ENCODE results near the gene CRKL.
A peak's percentile ranks its signal among the peaks of the same experiment; 100 is the strongest.

Gene CRKL

DNA sequence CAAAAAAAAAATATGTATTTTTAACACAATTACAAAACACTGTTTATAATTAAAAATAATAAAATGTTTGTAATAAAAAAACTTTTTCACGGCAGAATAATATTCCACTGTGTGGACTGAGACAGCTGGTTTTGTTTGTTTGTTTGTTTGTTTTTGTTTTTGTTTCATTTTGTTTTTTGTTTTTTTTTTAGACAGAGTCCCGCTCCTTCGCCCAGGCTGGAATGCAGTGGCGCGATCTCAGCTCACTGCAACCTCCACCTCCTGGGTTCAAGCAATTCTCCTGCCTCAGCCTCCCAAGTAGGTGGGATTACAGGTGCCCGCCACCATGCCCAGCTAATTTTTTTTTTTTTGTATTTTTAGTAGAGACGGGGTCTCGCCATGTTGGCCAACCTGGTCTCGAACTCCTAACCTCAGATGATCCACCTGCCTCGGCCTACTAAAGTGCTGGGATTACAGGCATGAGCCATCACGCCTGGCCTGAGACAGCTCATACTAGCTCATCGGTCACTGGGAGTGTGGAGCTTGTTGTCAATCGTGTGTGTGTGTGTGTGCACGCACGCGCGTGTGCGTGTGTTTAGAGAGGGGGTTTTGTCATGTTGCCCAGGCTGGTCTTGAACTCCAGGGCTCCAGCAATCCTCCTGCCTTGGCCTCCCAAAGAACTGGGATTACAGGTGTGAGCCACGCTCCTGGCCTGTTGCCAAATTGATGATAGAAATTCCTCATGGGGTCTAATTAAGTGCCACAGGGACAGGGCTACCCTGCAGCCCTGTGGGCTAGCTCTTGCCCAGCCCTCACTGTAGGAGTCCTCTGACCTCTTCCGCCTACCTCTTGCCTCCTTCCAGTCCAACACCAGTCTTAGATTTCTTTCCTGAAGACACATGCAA, 42.6 kb downstream of the CRKL start:
- Mint-ChIP-seq H3K9me3 (no peaks in the 10 kb centered on the region), H3K27ac (no peak overlapping the region)

DNA sequence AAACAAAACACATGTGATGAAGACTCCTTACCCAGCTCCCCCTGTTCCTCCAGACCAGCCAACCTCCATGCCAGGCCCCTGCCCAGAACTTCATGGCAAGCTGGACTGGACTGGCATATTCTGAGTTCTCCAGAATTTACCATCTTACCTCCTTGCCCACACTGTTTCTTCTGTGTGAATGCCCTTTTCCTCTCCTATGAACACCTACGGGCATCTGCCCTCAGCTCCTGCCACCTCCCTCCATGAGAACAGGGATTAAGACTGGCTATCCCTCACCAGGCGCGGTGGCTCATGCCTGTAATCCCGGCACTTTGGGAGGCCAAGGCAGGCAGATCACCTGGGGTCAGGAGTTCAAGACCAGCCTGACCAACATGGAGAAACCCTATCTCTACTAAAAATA, 43.4 kb downstream of the CRKL start:
- Mint-ChIP-seq H3K4me1 (ENCODE audit: low read depth) (peaks cover 17% of the 10 kb centered on the region), H3K4me3 (no peak overlapping the region), H3K27me3 (ENCODE audit: low read depth) (peaks cover 47% of the 10 kb centered on the region), H3K36me3 (ENCODE audit: low read depth) (peaks cover 2% of the 10 kb centered on the region), H3K27ac (no peak overlapping the region), H3K9me3 (no peaks in the 10 kb centered on the region)

More for the DNA sequence above, 42.6 kb downstream of the CRKL start:
- Mint-ChIP-seq H3K4me1 (ENCODE audit: low read depth) (peaks cover 17% of the 10 kb centered on the region), H3K27me3 (ENCODE audit: low read depth) (peaks cover 44% of the 10 kb centered on the region), H3K4me3 (no peak overlapping the region), H3K36me3 (ENCODE audit: low read depth) (peaks cover 2% of the 10 kb centered on the region)

DNA sequence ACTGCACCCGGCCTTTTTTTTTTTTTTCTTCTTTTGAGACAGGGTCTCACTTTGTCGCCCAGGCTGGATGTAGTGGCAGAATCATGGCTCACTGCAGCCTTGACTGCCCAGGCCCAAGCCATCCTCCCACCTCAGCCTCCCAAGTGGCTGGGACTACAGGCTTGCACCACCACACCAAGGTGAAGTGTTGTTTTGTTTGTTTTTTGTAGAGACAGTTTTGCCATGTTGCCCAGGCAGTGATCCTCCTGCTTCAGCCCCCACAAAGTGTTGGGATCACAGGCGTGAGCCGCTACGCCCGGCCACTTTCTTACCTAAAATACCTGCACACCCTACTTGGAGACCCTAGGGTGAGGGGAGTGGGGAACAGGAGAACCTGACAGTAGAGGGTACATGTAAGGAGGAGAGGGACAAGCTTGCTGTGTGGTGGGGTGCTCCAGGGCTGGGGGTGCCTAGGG, 45.3 kb downstream of the CRKL start:
- Mint-ChIP-seq H3K4me1 (ENCODE audit: low read depth) (peaks cover 15% of the 10 kb centered on the region), H3K9me3 (no peaks in the 10 kb centered on the region), H3K27ac (no peak overlapping the region), H3K36me3 (ENCODE audit: low read depth) (no peaks in the 10 kb centered on the region), H3K4me3 (no peak overlapping the region), H3K27me3 (ENCODE audit: low read depth) (peaks cover 47% of the 10 kb centered on the region)

DNA sequence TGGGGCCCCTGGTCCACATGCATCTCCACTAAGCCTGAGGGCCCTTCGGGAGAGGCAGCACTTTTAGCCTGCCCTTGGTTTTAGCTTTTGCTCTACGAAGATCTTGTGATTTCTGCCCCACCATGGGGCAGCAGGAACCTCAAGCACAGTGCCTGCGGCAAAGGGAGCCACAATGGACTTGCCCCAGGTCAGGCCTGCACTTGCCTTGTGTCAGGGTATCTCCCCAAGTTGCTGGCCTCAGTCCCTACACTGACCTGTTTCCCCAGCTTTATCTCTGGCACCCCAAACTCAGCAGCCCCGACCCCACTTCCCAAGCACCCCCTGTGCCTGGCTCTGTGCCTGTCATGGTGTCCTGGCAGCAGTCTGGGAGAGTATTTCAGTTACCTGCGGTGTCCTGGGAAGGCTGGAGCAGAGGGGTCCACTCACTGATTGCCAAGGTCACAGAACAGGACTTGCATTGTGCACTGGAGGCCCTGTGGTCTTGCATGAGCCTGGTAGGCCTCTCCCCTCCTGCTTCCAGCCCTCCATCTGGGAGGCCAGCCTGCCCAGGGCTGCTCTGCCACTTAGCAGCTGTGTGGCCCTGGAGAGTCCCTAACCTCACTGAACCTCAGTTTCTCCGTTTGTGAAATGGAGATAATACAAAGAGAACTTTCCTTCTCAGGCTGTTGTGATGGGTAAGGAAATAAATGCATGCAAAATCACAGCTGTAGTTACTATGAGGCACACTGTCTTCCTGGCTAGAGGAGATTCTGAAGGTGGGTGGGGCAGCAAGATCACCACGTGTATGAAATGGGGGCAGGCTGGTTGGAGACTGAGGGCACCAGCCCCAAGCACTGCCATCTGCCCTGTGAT, 46.2 kb downstream of the CRKL start:
- Mint-ChIP-seq H3K27me3 (ENCODE audit: low read depth) (peaks cover 39% of the 10 kb centered on the region), H3K36me3 (ENCODE audit: low read depth) (no peaks in the 10 kb centered on the region), H3K27ac (no peak overlapping the region), H3K4me3 (no peak overlapping the region), H3K9me3 (no peaks in the 10 kb centered on the region), H3K4me1 (ENCODE audit: low read depth) (peaks cover 10% of the 10 kb centered on the region)

DNA sequence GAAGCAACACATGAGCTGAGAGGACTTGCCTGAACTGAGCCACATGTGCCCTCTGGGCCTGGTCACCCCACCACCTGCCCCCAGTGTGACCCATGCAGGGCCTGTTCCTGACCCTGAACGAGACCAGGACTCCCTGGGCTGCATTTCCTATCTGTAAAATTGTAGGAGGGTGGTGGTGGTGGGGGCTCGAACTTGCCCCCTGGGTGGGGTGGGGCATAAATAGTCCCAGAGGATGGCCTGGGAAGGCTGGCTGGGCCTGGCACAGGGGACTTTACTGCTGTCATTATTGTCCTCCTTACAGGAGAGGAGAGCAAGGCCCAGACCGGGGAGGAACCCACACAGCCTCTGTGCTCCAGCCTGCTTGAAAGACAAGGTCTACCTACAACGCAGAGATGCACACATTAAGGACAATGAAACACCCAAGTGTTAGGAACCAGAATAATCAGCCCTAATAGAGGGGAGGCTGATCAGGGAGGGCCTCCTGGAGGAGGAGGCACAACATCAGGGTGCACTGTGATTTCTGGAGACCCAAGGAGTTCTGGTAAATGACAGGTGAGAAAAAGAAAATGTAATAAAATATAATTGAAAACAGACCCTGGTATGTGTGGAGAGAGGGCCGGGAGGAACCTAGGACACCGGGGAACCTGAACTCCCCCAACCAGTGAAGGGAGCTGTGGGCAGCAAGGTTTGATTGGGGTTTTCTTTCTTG, 47.0 kb downstream of the CRKL start:
- H3K27me3 Mint-ChIP-seq (ENCODE audit: low read depth), result peaks cover 37% of the 10 kb centered on the region
- H3K4me1 Mint-ChIP-seq (ENCODE audit: low read depth), result peaks cover 10% of the 10 kb centered on the region
- H3K4me3 Mint-ChIP-seq, result peak overlapping the region; percentile 39
- H3K36me3 Mint-ChIP-seq (ENCODE audit: low read depth), result no peaks in the 10 kb centered on the region
- H3K27ac Mint-ChIP-seq, result no peak overlapping the region
- H3K9me3 Mint-ChIP-seq, result no peaks in the 10 kb centered on the region

DNA sequence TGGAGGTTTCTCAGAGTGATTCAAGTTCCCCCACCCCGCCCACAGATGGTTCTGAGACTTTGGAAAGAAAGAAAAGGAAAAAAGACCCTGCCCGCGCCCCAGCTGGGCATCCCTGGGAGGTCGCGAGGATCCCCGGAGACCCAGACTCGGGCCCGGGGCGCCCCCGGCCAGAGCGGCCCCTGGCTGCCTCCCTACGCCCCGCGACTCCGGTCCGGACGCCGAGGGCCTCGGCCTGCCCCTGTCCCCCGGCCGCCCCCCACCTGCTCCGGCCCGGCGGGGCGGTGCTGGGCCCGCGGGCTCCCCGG, 47.5 kb downstream of the CRKL start:
- Mint-ChIP-seq H3K4me1 (ENCODE audit: low read depth) (peaks cover 10% of the 10 kb centered on the region), H3K4me3 (peak overlapping the region; percentile 39), H3K27me3 (ENCODE audit: low read depth) (peaks cover 37% of the 10 kb centered on the region), H3K9me3 (no peaks in the 10 kb centered on the region), H3K27ac (no peak overlapping the region), H3K36me3 (ENCODE audit: low read depth) (no peaks in the 10 kb centered on the region)

DNA sequence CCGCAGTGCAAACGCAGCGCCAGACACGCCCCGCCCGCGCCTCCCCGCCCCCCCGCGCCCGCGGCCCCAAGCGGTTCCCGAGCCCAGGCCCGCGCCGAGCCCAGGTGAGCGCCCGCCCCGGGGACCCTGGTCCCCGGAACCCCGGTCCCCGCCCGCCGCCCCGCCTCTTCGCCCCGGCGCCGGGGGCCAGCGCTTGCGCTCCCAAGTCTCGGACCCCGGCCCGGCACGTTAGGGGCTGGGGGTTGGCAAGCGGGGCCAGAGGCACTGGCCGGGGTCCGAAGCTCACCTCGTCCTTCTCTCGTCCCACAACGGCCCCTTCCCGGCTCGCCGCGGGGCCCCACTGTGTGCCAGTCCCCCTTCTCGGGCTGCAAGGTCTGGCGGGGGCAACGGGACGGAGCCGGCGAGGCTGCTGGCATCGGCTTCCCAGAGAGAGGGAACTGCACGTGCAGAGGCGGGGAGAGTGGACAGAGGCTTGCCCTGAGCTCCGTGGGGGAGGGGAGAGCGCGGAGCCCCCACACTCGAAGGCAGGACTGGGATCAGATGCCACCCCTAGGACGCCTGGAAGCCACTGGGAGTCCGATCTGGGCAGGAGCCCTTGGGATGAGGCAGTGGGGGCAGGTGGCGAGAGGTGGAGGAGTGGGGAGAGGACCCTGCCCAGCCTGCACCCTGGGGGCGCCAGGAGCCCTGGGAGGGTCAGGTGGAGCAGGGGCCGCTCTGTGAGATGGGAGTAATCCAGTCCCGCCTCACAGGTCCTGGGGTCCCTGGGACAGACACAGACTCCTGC, 48.1 kb downstream of the CRKL start:
- Mint-ChIP-seq H3K27me3 (ENCODE audit: low read depth) (peaks cover 37% of the 10 kb centered on the region), H3K9me3 (no peaks in the 10 kb centered on the region), H3K27ac (no peak overlapping the region), H3K36me3 (ENCODE audit: low read depth) (no peaks in the 10 kb centered on the region), H3K4me3 (no peak overlapping the region), H3K4me1 (ENCODE audit: low read depth) (peaks cover 10% of the 10 kb centered on the region)

DNA sequence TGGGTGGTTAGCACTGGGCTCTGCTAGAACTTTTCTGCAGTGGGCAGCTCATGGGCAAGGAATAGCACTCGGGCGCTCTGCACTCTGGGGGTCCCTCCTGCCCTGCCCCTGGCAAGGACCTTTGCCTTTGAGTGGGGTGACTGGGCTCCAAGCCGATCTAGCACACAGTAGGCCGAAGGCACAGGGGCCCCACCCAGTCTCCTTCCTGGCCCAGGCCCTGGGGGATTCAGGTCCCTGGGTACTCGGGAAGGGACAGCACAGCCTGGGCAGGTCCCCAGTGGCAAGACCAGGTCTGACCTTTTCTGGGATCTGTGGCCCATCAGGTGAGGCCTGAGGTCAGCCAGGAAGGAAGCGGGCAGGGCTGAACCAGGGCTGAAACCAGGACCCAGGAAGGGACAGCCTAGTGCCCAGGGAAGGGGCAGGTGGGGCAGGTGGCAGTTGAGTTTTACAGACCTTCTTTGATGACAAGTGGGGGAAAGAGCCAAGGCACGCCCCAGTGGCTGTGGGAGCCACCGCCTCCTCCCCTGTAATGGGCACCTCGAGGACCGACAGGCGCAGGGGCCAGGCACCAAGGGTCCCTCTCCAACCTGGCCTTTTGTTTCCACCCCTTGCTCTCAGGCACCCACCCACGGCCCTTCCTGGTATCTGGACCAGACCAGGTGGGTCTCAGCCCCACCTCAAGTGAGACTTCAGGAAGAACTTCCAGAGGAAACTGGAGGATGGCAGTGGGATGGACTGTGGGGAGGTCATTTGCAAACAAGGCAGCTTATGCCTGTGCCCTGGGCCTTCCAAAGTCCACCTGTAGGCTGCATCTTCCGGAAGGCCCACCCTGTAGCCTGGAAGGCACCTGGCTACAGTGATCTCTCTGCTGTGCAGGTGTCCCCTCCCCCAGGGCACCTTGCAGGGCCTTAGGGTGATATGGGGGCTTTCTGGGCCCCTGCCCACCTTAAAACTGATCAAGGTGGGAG, 49.0 kb downstream of the CRKL start:
- H3K9me3 Mint-ChIP-seq, result no peaks in the 10 kb centered on the region
- H3K27ac Mint-ChIP-seq, result no peak overlapping the region
- H3K4me3 Mint-ChIP-seq, result no peak overlapping the region
- H3K36me3 Mint-ChIP-seq (ENCODE audit: low read depth), result no peaks in the 10 kb centered on the region
- H3K27me3 Mint-ChIP-seq (ENCODE audit: low read depth), result peaks cover 37% of the 10 kb centered on the region
- peaks cover 10% of the 10 kb centered on the region for H3K4me1 Mint-ChIP-seq (ENCODE audit: low read depth)

DNA sequence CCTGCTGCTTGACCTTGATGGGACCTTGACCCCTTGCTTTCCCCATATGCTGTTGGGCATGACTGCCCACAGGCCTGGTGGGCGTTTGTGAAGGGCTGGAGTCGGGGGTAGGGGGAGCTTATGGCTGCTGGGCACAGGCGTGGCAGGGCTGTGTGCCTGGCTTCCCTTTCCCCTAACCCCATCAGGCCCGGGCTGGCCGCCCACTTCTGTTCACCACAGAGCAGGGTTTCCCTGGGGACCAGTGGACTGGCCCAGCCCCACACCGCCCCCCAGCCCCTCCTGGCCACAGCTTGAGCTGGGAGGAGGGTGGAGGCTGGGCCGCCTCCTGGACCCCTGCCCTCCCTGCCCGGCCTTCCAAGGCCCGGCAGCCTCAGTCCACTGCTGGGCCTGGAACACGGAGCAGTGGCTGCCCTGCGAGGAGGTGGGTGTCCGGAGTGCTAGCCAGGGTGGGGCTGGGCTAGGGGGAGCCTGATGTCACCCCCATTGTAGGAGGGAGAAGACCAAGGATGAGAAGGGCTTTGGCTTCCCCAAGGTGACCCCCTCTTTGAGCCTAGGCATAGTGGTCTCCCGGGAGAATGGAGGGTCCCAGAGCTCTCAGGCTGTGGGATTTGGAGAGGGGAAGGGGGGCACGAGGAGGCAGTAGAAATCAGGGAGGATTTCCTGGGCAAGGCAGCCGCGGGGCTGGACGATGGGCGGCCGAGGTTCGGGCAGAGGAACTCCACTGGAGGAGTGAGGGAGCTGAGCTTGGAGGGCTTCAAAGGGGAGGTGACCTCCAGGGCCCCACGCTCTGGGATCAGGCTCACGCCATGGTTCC, 49.9 kb downstream of the CRKL start, which contains the start of gene AIFM3:
AIFM3 (plus strand) TSS at position 373 of the 814 bp plus-strand sequence. CDS start 690 bp downstream, outside the sequence.
- Mint-ChIP-seq H3K9me3 (no peaks in the 10 kb centered on the region), H3K4me3 (no peak within 1 kb of the TSS), H3K27me3 (ENCODE audit: low read depth) (peaks cover 31% of the 10 kb centered on the region), H3K27ac (no peak within 1 kb of the TSS), H3K36me3 (ENCODE audit: low read depth) (no peaks in the 10 kb centered on the region), H3K4me1 (ENCODE audit: low read depth) (peaks cover 6% of the 10 kb centered on the region)

DNA sequence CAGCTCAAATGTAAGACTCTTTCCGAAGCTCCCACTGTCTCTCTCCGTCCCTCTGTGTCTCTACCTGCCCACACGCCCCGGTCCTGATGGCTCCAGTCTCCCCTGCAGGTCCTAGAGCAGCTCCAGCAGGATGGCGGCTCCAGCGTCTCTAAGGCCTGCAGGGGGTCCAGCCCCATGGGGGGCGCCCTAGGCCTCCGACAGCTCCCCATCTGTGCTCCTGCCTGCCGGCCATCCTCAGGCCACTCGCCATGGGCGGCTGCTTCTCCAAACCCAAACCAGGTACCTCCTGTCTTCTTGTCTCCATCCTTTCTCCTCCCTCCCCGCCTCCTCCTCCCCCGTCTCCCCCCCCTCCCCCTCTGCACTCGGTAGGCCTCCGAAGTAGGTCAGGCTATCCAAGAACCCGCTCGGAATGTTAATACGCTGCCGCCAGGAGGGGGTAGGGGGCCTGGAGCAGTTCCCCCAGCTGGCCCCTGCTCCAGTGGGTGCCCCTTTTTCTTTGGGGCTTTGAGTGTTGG, 50.5 kb downstream of the CRKL start:
- Mint-ChIP-seq H3K4me3 (no peak overlapping the region), H3K27ac (no peak overlapping the region), H3K27me3 (ENCODE audit: low read depth) (peaks cover 31% of the 10 kb centered on the region), H3K4me1 (ENCODE audit: low read depth) (peaks cover 6% of the 10 kb centered on the region), H3K9me3 (no peaks in the 10 kb centered on the region), H3K36me3 (ENCODE audit: low read depth) (no peaks in the 10 kb centered on the region)

DNA sequence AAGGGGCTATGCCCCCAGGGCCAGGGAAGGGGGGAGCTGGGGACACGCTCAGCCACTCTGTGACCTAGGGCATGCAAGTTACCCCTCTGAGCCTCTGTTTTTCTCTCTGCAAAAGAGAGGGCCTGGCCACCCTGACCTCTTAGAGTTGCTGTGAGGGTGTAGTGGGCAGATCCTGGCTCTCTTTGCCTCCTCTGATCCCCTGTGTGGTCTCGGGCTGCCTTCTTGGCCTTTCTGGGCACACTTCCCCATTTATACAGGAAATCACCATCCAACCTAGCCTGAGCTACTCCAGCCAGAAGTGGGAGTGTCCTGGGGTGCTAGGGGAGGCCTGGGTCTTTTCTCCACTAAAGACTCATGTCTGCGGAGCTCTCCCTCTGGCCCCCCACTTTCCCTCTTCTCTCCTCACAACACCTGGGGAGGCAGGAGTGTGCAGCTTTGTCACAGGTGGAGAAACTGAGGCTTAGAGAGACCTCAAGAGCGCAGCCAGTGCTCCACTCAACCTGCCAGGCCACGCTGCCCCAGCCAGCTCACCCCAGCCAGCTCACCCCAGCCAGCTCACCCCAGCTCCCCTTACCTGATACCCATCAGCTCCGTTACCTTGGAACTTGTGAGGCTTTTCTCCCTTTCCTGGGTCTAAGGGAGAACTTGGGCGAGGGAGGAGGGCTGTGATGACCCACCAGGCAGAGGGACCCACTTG, 51.2 kb downstream of the CRKL start:
- Mint-ChIP-seq H3K27me3 (ENCODE audit: low read depth) (peaks cover 25% of the 10 kb centered on the region), H3K4me1 (ENCODE audit: low read depth) (peaks cover 6% of the 10 kb centered on the region), H3K9me3 (no peaks in the 10 kb centered on the region), H3K27ac (no peak overlapping the region), H3K36me3 (ENCODE audit: low read depth) (no peaks in the 10 kb centered on the region), H3K4me3 (no peak overlapping the region)
